ENCODE results near the gene RRAS2.

DNA sequence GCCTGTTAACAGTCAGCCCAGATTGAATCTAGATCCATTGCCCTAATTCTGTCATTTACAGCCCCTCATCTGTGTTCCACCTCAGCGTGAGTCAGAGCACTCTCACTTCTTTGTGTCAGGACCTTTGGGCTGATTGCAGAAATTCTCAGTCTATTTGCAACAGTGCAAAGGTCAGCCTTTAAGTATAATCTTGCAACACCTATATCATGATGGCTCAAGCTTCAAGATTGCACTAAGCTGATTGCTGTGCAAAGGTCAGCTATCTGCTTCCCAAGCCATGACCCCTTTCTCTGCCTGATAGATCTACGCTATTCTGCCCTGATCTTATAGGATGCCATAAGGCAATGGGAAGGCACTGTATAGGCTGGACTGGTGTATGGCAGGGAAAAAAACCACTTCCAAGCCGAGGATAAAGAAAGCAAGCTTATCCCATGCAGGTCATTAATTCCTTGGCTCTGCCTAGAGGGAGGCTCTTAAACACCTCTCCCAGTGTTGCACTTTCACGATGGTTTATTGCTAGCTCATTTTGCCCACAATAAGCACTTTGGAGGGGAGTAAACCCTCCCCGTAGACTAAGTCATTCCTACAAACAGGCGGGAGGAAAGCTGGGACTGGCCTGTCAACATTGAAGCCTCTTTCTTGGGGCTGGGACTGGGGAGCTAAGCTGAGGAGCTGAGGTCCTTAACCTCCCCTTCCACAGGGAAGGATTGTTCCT, 100.6 kb downstream of the RRAS2 start:
- TF ChIP-seq, protein P1, sequence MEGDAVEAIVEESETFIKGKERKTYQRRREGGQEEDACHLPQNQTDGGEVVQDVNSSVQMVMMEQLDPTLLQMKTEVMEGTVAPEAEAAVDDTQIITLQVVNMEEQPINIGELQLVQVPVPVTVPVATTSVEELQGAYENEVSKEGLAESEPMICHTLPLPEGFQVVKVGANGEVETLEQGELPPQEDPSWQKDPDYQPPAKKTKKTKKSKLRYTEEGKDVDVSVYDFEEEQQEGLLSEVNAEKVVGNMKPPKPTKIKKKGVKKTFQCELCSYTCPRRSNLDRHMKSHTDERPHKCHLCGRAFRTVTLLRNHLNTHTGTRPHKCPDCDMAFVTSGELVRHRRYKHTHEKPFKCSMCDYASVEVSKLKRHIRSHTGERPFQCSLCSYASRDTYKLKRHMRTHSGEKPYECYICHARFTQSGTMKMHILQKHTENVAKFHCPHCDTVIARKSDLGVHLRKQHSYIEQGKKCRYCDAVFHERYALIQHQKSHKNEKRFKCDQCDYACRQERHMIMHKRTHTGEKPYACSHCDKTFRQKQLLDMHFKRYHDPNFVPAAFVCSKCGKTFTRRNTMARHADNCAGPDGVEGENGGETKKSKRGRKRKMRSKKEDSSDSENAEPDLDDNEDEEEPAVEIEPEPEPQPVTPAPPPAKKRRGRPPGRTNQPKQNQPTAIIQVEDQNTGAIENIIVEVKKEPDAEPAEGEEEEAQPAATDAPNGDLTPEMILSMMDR (conservative IDR thresholded peaks at IDR 0.05): no peak
- TF ChIP-seq EZH2 (IDR thresholded peaks at IDR 0.05; ENCODE audit: low read depth): no peak
